GM23248 (cell line): ENCODE measurements around the gene COL4A4. TPM values are rescaled to one million over a fixed set of nuclear protein-coding genes. Genes with fewer than 3 reads are reported as not detected.

Source experiments
- DNase-seq: peaks from one replicate; pipeline ENCODE4 v3.0.0-alpha.2; 2015
- H2AFZ ChIP-seq: fragments of 200-600 bp; sonication (generic); 2 replicates; pipeline ENCODE4 v1.6.1; 2016; ENCODE audit warnings: antibody characterized with exemption
- H3F3A ChIP-seq: fragments of 200-600 bp; sonication (generic); 2 replicates; pipeline ENCODE4 v1.6.1; 2016; ENCODE audit warnings: mild to moderate bottlenecking, antibody characterized with exemption, mixed run types; ENCODE audit not compliant: insufficient read depth
- H3K27ac ChIP-seq: fragments of 200-600 bp; sonication (generic); 2 replicates; pipeline ENCODE4 v1.5.1; 2016; ENCODE audit warnings: mild to moderate bottlenecking
- H3K27me3 ChIP-seq: fragments of 200-600 bp; sonication (generic); replicated peaks from 2 replicates; pipeline ENCODE4 v1.6.1; 2016; ENCODE audit warnings: mild to moderate bottlenecking; ENCODE audit not compliant: insufficient read depth
- H3K36me3 ChIP-seq: fragments of 200-600 bp; sonication (generic); 2 replicates; pipeline ENCODE4 v1.6.1; 2016; ENCODE audit warnings: low read depth, mild to moderate bottlenecking
- H3K4me1 ChIP-seq: fragments of 200-600 bp; sonication (generic); 2 replicates; pipeline ENCODE4 v1.6.1; 2016; ENCODE audit warnings: mild to moderate bottlenecking; ENCODE audit not compliant: insufficient read depth
- H3K4me2 ChIP-seq: fragments of 200-600 bp; sonication (generic); one replicate; pipeline ENCODE4 v1.6.1; 2016; ENCODE audit warnings: mild to moderate bottlenecking; ENCODE audit not compliant: unreplicated experiment
- H3K4me3 ChIP-seq: fragments of 200-600 bp; sonication (generic); 2 replicates; pipeline ENCODE4 v1.5.1; 2016; ENCODE audit warnings: mild to moderate bottlenecking
- H3K79me2 ChIP-seq: fragments of 200-600 bp; sonication (generic); 2 replicates; pipeline ENCODE4 v1.6.1; 2016; ENCODE audit warnings: mild to moderate bottlenecking; ENCODE audit not compliant: insufficient read depth
- H3K9ac ChIP-seq: fragments of 200-600 bp; sonication (generic); 2 replicates; pipeline ENCODE4 v1.6.1; 2016; ENCODE audit warnings: mild to moderate bottlenecking
- H3K9me2 ChIP-seq: fragments of 200-600 bp; sonication (generic); 2 replicates; pipeline ENCODE4 v1.6.1; 2016; ENCODE audit warnings: mixed run types, mild to moderate bottlenecking, moderate library complexity; ENCODE audit not compliant: insufficient read depth
- H3K9me3 ChIP-seq: fragments of 200-600 bp; sonication (generic); one replicate; pipeline ENCODE4 v1.6.1; 2017; ENCODE audit warnings: low read depth
- H4K20me1 ChIP-seq: fragments of 200-600 bp; sonication (generic); 2 replicates; pipeline ENCODE4 v1.6.0; 2016; ENCODE audit not compliant: insufficient read depth
- EZH2 ChIP-seq: fragments of 200-600 bp; sonication (generic); IDR thresholded peaks from 2 replicates; pipeline ENCODE4 v1.6.1; 2018; ENCODE audit warnings: antibody characterized with exemption, mild to moderate bottlenecking; ENCODE audit not compliant: insufficient read depth, poor library complexity, severe bottlenecking
- EZH2phosphoT487 ChIP-seq: fragments of 200-600 bp; sonication (generic); IDR thresholded peaks from 2 replicates; pipeline ENCODE4 v1.6.1; 2018; ENCODE audit warnings: antibody characterized with exemption, moderate library complexity, mild to moderate bottlenecking, low read depth; ENCODE audit not compliant: insufficient read depth
- WGBS, 2 experiments: methylation state at CpG; one replicate each; pipeline ENCODE4 v1.1.6; 2015 to 2017; ENCODE audit warnings: low lambda C conversion rate in 2 of 2, low coverage in 1 of 2; ENCODE audit errors: missing lambda C conversion rate in 2 of 2; 5-methylcytosine and 5-hydroxymethylcytosine counted together
- in situ Hi-C: fragments of 300-500 bp; cut with MboI; formaldehyde crosslinking; loops from 2 replicates; pipeline ENCODE4 v1.15.0; 2020
- polyA plus RNA-seq: library from polyadenylated mRNA; unstranded; fragments of >200 nt; fragmentation: Nextera tagmentation; extraction: Ambion mirVana; gene quantifications from 2 replicates; pipeline ENCODE4 v1.2.1, GENCODE V29; 2016
- small RNA-seq: library from RNA; depleted of rRNA; stranded (forward); fragments of <200 nt; gene quantifications from one replicate; pipeline ENCODE3, GENCODE V24; 2014; ENCODE audit warnings: low read depth, low replicate concordance
- total RNA-seq: library from RNA; depleted of rRNA; stranded (reverse); fragments of >200 nt; shearing (Covaris generic); gene quantifications from 2 replicates; pipeline ENCODE4 v1.2.3, GENCODE V29; 2014; rRNA removed

COL4A4 gene
- total and polyA plus RNA-seq, 2 experiments from 2014 or later: 0.36 to 0.76 TPM

DNA sequence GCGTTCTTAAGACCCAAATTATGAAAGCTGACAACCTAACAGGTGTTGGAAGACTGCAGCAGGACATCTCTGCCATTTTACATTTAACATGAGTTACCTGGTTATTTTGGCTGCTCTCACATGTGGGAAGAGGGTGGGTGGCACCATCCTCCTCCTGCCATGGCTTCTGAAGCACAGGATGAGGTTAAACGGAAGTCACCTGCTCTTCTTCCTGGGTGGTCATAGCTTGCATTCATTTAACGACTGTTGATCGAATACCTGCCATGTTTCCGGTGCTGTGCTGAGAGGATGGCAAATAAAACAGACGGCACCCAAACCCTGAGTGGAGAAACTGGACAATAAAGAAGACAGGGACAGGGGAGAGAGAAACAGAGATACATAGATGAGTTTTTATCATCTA, 210.2 kb downstream of the COL4A4 start:
- no peaks in the 10 kb centered on the region for H3K4me1 ChIP-seq
- in situ Hi-C loops: no loop called here
- no peaks in the 10 kb centered on the region for H3K36me3 ChIP-seq
- H3F3A ChIP-seq: no peaks in the 10 kb centered on the region
- no peaks in the 10 kb centered on the region for H3K9me3 ChIP-seq
- no peaks in the 10 kb centered on the region for H3K9me2 ChIP-seq
- WGBS, 2 experiments: 95% methylated on average over 6 of the region's 6 CpGs
- DNase-seq: no peak
- TF ChIP-seq EZH2 (no peak), EZH2phosphoT487 (no peak)
- no peaks in the 10 kb centered on the region for H3K27me3 ChIP-seq
- H3K79me2 ChIP-seq: no peaks in the 10 kb centered on the region
- no peak overlapping the region for H3K4me2 ChIP-seq
- H2AFZ ChIP-seq: no peak overlapping the region
- H3K27ac ChIP-seq: no peak overlapping the region
- H3K9ac ChIP-seq: no peak overlapping the region
- H3K4me3 ChIP-seq: no peak overlapping the region
- H4K20me1 ChIP-seq: no peaks in the 10 kb centered on the region

DNA sequence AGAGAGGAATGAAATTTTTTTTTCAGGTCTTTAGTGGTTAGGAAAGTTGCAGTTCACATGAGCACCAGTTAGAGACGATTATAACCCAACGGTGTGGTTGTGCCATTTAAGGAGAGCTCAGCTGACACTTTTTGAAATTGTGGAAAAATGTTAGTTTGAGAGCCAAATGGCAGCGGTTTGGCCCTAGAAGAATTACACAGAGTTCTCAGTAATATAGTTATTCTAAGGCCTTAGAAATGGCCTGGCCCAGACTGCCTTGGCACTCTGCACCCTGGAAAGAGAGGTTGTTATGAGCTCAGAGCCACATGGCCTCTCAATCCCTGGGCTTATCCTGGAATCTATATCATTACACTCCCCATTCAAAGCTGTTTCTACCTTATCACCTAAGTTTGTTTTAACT, 210.8 kb downstream of the COL4A4 start:
- peak; percentile 26 for DNase-seq
- Histone ChIP-seq H3F3A (no peaks in the 10 kb centered on the region), H4K20me1 (no peaks in the 10 kb centered on the region), H3K27ac (no peak overlapping the region), H3K9ac (no peak overlapping the region), H3K9me2 (no peaks in the 10 kb centered on the region), H3K4me1 (no peaks in the 10 kb centered on the region), H3K79me2 (no peaks in the 10 kb centered on the region), H3K4me2 (no peak overlapping the region), H3K36me3 (no peaks in the 10 kb centered on the region), H3K27me3 (no peaks in the 10 kb centered on the region), H3K9me3 (no peaks in the 10 kb centered on the region), H3K4me3 (no peak overlapping the region), H2AFZ (no peak overlapping the region)
- in situ Hi-C loops: no loop called here
- 27% methylated on average over 3 of the region's 3 CpGs for WGBS, 2 experiments
- no peak for TF ChIP-seq EZH2
- TF ChIP-seq EZH2phosphoT487: no peak

Small RNA genes lying within 50 kb of the gene (small RNA-seq; reads per million reads assigned to genes)
- not detected for gene RF00554

Other genes starting within 250 kb of the COL4A4 start
- 0.11 TPM in 1 of 2 replicates, not detected in the other for gene COL4A3, start 419 bp upstream of the COL4A4 start, total RNA-seq
- 0.18 and 0.70 TPM in 2 replicates for gene COL4A3, start 419 bp upstream of the COL4A4 start, polyA plus RNA-seq
- 250 and 258 TPM in 2 replicates for gene MFF, start 161.0 kb upstream of the COL4A4 start, total RNA-seq
- 300 and 301 TPM in 2 replicates for gene MFF, start 161.0 kb upstream of the COL4A4 start, polyA plus RNA-seq
- gene TM4SF20, start 215.1 kb upstream of the COL4A4 start, total RNA-seq: 14.2 and 18.7 TPM in 2 replicates
- gene TM4SF20, start 215.1 kb upstream of the COL4A4 start, polyA plus RNA-seq: 16.8 and 18.7 TPM in 2 replicates
- not detected in 2 replicates for gene SCYGR1, start 223.7 kb upstream of the COL4A4 start, total RNA-seq
- not detected in 2 replicates for gene SCYGR1, start 223.7 kb upstream of the COL4A4 start, polyA plus RNA-seq